Esophagus muscularis mucosa (tissue), 3 donors: ENCODE data around the gene LRP8.

ENCODE experiments used
- CTCF ChIP-seq, 3 experiments: fragments of 200-600 bp in 2 of 3; fragments of 450-650 bp in 1 of 3; sonication (generic) in 2 of 3; IDR thresholded peaks; one replicate each; pipeline ENCODE4 v1.5.1; 2017 to 2019; ENCODE audit warnings: antibody characterized with exemption in 3 of 3, mild to moderate bottlenecking in 2 of 3, moderate library complexity in 1 of 3
- POLR2AphosphoS5 ChIP-seq, 2 donors: sonication (generic); formaldehyde crosslinking; IDR thresholded peaks; one replicate each; pipeline ENCODE4 v1.6.1; 2017; ENCODE audit warnings: antibody characterized with exemption in 2 of 2

- TF ChIP-seq CTCF (IDR thresholded peaks at IDR 0.05) (no peak), POLR2AphosphoS5 (IDR thresholded peaks at IDR 0.05) (no peak)
Measured at GRCh38 chr1:53362851-53363642, 35.2 kb upstream of the LRP8 start.
